GM23248 (cell line): Measurements from ENCODE around the gene DENND5A. TPM values are rescaled to one million over a fixed set of nuclear protein-coding genes. Genes with fewer than 3 reads are reported as not detected.
"Not testable (repeated sequence)": the region's sequence is repeated elsewhere in the genome, so short reads cannot be mapped to it uniquely, and the experiment has no call there.

Source experiments
- DNase-seq: peaks from one replicate; pipeline ENCODE4 v3.0.0-alpha.2; 2015
- H2AFZ ChIP-seq: fragments of 200-600 bp; sonication (generic); 2 replicates; pipeline ENCODE4 v1.6.1; 2016; ENCODE audit warnings: antibody characterized with exemption
- H3F3A ChIP-seq: fragments of 200-600 bp; sonication (generic); 2 replicates; pipeline ENCODE4 v1.6.1; 2016; ENCODE audit warnings: mild to moderate bottlenecking, antibody characterized with exemption, mixed run types; ENCODE audit not compliant: insufficient read depth
- H3K27ac ChIP-seq: fragments of 200-600 bp; sonication (generic); 2 replicates; pipeline ENCODE4 v1.5.1; 2016; ENCODE audit warnings: mild to moderate bottlenecking
- H3K27me3 ChIP-seq: fragments of 200-600 bp; sonication (generic); replicated peaks from 2 replicates; pipeline ENCODE4 v1.6.1; 2016; ENCODE audit warnings: mild to moderate bottlenecking; ENCODE audit not compliant: insufficient read depth
- H3K36me3 ChIP-seq: fragments of 200-600 bp; sonication (generic); 2 replicates; pipeline ENCODE4 v1.6.1; 2016; ENCODE audit warnings: low read depth, mild to moderate bottlenecking
- H3K4me1 ChIP-seq: fragments of 200-600 bp; sonication (generic); 2 replicates; pipeline ENCODE4 v1.6.1; 2016; ENCODE audit warnings: mild to moderate bottlenecking; ENCODE audit not compliant: insufficient read depth
- H3K4me2 ChIP-seq: fragments of 200-600 bp; sonication (generic); one replicate; pipeline ENCODE4 v1.6.1; 2016; ENCODE audit warnings: mild to moderate bottlenecking; ENCODE audit not compliant: unreplicated experiment
- H3K4me3 ChIP-seq: fragments of 200-600 bp; sonication (generic); 2 replicates; pipeline ENCODE4 v1.5.1; 2016; ENCODE audit warnings: mild to moderate bottlenecking
- H3K79me2 ChIP-seq: fragments of 200-600 bp; sonication (generic); 2 replicates; pipeline ENCODE4 v1.6.1; 2016; ENCODE audit warnings: mild to moderate bottlenecking; ENCODE audit not compliant: insufficient read depth
- H3K9ac ChIP-seq: fragments of 200-600 bp; sonication (generic); 2 replicates; pipeline ENCODE4 v1.6.1; 2016; ENCODE audit warnings: mild to moderate bottlenecking
- H3K9me2 ChIP-seq: fragments of 200-600 bp; sonication (generic); 2 replicates; pipeline ENCODE4 v1.6.1; 2016; ENCODE audit warnings: mixed run types, mild to moderate bottlenecking, moderate library complexity; ENCODE audit not compliant: insufficient read depth
- H3K9me3 ChIP-seq: fragments of 200-600 bp; sonication (generic); one replicate; pipeline ENCODE4 v1.6.1; 2017; ENCODE audit warnings: low read depth
- H4K20me1 ChIP-seq: fragments of 200-600 bp; sonication (generic); 2 replicates; pipeline ENCODE4 v1.6.0; 2016; ENCODE audit not compliant: insufficient read depth
- EZH2 ChIP-seq: fragments of 200-600 bp; sonication (generic); IDR thresholded peaks from 2 replicates; pipeline ENCODE4 v1.6.1; 2018; ENCODE audit warnings: antibody characterized with exemption, mild to moderate bottlenecking; ENCODE audit not compliant: insufficient read depth, poor library complexity, severe bottlenecking
- EZH2phosphoT487 ChIP-seq: fragments of 200-600 bp; sonication (generic); IDR thresholded peaks from 2 replicates; pipeline ENCODE4 v1.6.1; 2018; ENCODE audit warnings: antibody characterized with exemption, moderate library complexity, mild to moderate bottlenecking, low read depth; ENCODE audit not compliant: insufficient read depth
- WGBS, 2 experiments: methylation state at CpG; one replicate each; pipeline ENCODE4 v1.1.6; 2015 to 2017; ENCODE audit warnings: low lambda C conversion rate in 2 of 2, low coverage in 1 of 2; ENCODE audit errors: missing lambda C conversion rate in 2 of 2; 5-methylcytosine and 5-hydroxymethylcytosine counted together
- in situ Hi-C: fragments of 300-500 bp; cut with MboI; formaldehyde crosslinking; loops from 2 replicates; pipeline ENCODE4 v1.15.0; 2020
- polyA plus RNA-seq: library from polyadenylated mRNA; unstranded; fragments of >200 nt; fragmentation: Nextera tagmentation; extraction: Ambion mirVana; gene quantifications from 2 replicates; pipeline ENCODE4 v1.2.1, GENCODE V29; 2016
- total RNA-seq: library from RNA; depleted of rRNA; stranded (reverse); fragments of >200 nt; shearing (Covaris generic); gene quantifications from 2 replicates; pipeline ENCODE4 v1.2.3, GENCODE V29; 2014

DENND5A gene
- total and polyA plus RNA-seq, 2 experiments from 2014 or later: 28.4 to 127 TPM

DNA sequence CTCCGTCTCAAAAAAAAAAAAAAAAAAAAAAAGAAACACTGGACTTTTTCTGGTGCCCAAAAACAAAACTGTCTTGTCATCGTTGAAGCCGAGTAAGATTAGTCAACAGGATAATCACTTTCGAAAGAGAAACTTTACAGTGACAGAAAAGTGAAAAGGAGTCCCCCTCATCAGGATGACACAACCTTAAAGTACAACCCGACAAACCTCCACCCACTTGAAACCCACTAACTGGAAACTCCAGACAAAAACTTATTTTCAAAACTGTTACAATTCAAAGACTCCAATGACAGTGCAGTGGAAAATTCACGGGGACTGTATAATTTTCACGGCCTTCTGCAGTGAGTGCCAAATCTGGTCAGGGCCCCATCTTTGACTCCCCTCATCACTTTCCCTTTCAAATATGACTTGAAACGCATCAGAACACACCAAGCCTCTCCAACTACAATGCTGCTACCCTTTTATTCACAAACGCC lies 1.3 kb downstream of the DENND5A start:
- Histone ChIP-seq H3K4me1 (peaks cover 25% of the 10 kb centered on the region), H2AFZ (peak overlapping the region; percentile 72), H3K4me3 (peak overlapping the region; percentile 79), H3K36me3 (no peaks in the 10 kb centered on the region), H3F3A (peaks cover 40% of the 10 kb centered on the region; the same call in 1 of the 2 replicates), H3K27me3 (no peaks in the 10 kb centered on the region), H3K27ac (peak overlapping the region; percentile 95), H3K9me3 (no peaks in the 10 kb centered on the region), H3K79me2 (peaks cover 52% of the 10 kb centered on the region), H4K20me1 (peaks cover 21% of the 10 kb centered on the region), H3K4me2 (peak overlapping the region; percentile 95), H3K9ac (peak overlapping the region; percentile 97), H3K9me2 (no peaks in the 10 kb centered on the region)
- 1 to 2% methylated on average over 8 of the region's 9 CpGs for WGBS, 2 experiments
- in situ Hi-C loops: no loop called here
- TF ChIP-seq EZH2phosphoT487 (no peak), EZH2 (no peak)
- peak; percentile 68 for DNase-seq

DNA sequence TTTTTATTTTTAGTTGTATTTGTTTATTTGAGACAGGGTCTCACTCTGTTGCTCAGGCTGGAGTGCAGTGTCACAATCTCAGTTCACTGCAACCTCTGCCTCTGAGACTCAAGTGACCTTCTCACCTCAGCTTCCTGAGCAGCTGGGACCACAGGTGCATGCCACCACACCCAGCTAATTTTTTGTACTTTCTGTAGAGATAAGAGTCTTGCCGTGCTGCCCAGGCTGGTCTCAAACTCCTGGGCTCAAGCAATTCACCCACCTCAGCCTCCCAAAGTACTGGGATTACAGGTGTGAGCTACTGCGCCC lies 4.4 kb downstream of the DENND5A start:
- Histone ChIP-seq H4K20me1 (peaks cover 28% of the 10 kb centered on the region), H3F3A (peaks cover 43% of the 10 kb centered on the region; the same call in 1 of the 2 replicates), H3K4me2 (peak overlapping the region; percentile 62), H3K4me1 (peaks cover 25% of the 10 kb centered on the region), H3K79me2 (peaks cover 83% of the 10 kb centered on the region)
- H3K4me3 ChIP-seq, H3K27me3 ChIP-seq, H3K36me3 ChIP-seq, H3K27ac ChIP-seq, H3K9ac ChIP-seq, DNase-seq, H3K9me3 ChIP-seq, H3K9me2 ChIP-seq, H2AFZ ChIP-seq, in situ Hi-C loops: not testable (repeated sequence)
- WGBS, 2 experiments: 81 to 87% methylated on average over 2 of the region's 2 CpGs

DNA sequence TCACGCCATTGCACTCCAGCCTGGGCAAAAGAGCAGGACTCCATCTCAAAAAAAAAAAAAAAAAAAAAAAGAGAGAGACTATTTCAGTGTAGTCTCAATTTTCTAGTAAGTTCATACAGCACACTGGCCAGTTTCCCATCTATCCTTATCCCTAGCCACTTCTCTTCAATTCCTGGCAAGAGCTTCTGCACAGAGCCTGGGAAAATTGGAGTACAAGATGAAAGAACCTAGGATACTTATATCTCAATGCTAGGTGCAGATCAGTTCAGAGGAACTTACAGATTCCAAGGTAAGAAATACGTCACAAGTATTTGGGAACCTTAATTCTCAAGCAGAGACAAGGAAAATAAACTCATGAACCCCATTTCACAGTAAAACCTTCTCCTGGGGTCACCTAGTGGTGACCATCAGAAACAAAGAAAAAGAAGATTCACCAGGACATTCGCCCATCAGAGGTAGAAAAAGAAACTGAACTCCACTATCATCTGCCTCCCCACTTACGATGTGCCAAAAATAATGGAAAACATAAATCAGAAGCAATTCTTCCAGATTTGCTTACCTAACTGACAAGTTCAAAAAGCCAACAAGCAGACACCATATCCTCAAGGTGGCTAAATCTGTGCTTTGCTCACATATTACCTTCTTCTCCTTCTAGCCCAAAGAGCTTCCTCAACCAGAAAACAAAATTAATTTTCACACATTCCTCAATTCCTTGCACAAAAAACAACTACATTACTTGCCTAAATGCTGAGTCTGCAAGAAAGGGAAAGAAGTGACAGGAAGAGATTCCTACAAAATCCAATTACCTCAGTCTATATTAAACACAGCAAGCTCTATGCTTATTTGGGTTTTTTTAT lies 4.9 kb downstream of the DENND5A start:
- Histone ChIP-seq H3K4me2 (peak overlapping the region; percentile 59), H3K27ac (peak overlapping the region; percentile 1; the same call in 1 of the 2 replicates), H3K36me3 (0 out of 2 replicates have a peak, but pooled peaks cover 3% of the 10 kb centered on the region), H3K79me2 (peaks cover 89% of the 10 kb centered on the region), H3K27me3 (no peaks in the 10 kb centered on the region), H3K4me3 (peak overlapping the region; percentile 30; the same call in 1 of the 2 replicates), H3K9ac (0 out of 2 replicates have a peak overlapping the region, but pooled peaks have one; percentile 5), H3K9me3 (no peaks in the 10 kb centered on the region), H3F3A (peaks cover 42% of the 10 kb centered on the region; the same call in 1 of the 2 replicates), H3K4me1 (peaks cover 25% of the 10 kb centered on the region), H3K9me2 (no peaks in the 10 kb centered on the region), H2AFZ (no peak overlapping the region), H4K20me1 (peaks cover 28% of the 10 kb centered on the region)
- TF ChIP-seq EZH2phosphoT487 (no peak), EZH2 (no peak)
- in situ Hi-C loops: no loop called here
- WGBS, 2 experiments: 43 to 56% methylated on average over 3 to 4 of the region's 4 CpGs
- DNase-seq: peak; percentile 33

DNA sequence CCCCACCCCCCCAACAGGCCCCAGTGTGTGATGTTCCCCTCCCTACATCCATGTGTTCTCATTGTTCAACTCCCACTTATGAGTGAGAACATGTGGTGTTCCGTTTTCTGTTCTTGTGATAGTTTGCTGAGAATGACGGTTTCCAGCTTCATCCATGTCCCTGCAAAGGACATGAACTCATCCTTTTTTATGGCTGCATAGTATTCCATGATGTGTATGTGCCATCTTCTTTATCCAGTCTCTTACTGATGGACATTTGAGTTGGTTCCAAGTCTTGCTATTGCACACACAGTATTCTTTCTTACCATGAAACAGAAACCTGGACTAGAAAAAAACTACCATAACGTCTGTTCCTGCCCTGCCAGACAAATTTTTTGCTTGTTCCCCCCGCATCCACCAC lies 6.9 kb downstream of the DENND5A start:
- H3K4me3 ChIP-seq, H3K36me3 ChIP-seq, H3K4me2 ChIP-seq, H3K27ac ChIP-seq, DNase-seq, in situ Hi-C loops, H3K9me2 ChIP-seq, H3K27me3 ChIP-seq, H2AFZ ChIP-seq, H3K9ac ChIP-seq, H3K9me3 ChIP-seq: not testable (repeated sequence)
- WGBS, 2 experiments: 96 to 97% methylated on average over 4 of the region's 4 CpGs
- H4K20me1 ChIP-seq: peaks cover 28% of the 10 kb centered on the region
- H3F3A ChIP-seq: peaks cover 40% of the 10 kb centered on the region; the same call in 1 of the 2 replicates
- peaks cover 100% of the 10 kb centered on the region for H3K79me2 ChIP-seq
- peaks cover 27% of the 10 kb centered on the region for H3K4me1 ChIP-seq
